ENCODE measurements around the gene KY.

KY gene

GRCh38 chr3:134617608-134618477, 33.0 kb downstream of the KY start:
- no peak for DNase-seq

- DNase-seq, result no peak
These were observed 35.1 kb downstream of the KY start for GRCh38 chr3:134615743-134616142.

- no peak for DNase-seq
These were observed 35.9 kb downstream of the KY start for GRCh38 chr3:134614955-134615354.

GRCh38 chr3:134613006-134613520, 37.8 kb downstream of the KY start:
- DNase-seq, result no peak

- DNase-seq, result no peak
These were observed 39.3 kb downstream of the KY start for GRCh38 chr3:134611516-134611915.

GRCh38 chr3:134610432-134611385, 40.1 kb downstream of the KY start:
- no peak for DNase-seq

GRCh38 chr3:134609821-134610431, 40.9 kb downstream of the KY start:
- no peak for DNase-seq

- no peak for DNase-seq
These were observed 41.9 kb downstream of the KY start for GRCh38 chr3:134608771-134609435.

GRCh38 chr3:134608023-134608770, 42.6 kb downstream of the KY start:
- DNase-seq, result no peak

- DNase-seq, result no peak
These were observed 43.5 kb downstream of the KY start for GRCh38 chr3:134607054-134608022.

- DNase-seq, result no peak
These were observed 44.5 kb downstream of the KY start for GRCh38 chr3:134606033-134607025.

GRCh38 chr3:134605556-134605955, 45.3 kb downstream of the KY start:
- no peak for DNase-seq

- DNase-seq, result no peak
These were observed 46.9 kb downstream of the KY start for GRCh38 chr3:134603956-134604355.

- DNase-seq, result no peak
These were observed 47.3 kb downstream of the KY start for GRCh38 chr3:134603480-134603879.

- no peak for DNase-seq
These were observed 48.4 kb downstream of the KY start for GRCh38 chr3:134602440-134602814.

GRCh38 chr3:134601539-134602439, 49.0 kb downstream of the KY start:
- DNase-seq, result no peak

- peak; percentile 4 for DNase-seq
These were observed 49.9 kb downstream of the KY start for GRCh38 chr3:134600685-134601463.

Data from NCI-H1436 treated with DMSO at 0.1 percent for 48 hours (cell line).